GM18502 (cell line): ENCODE data around the gene SCYL3.
"Not testable (repeated sequence)": the region's sequence is repeated elsewhere in the genome, so short reads cannot be mapped to it uniquely, and the experiment has no call there.

Source experiments
- ATAC-seq: cut with Tn5 transposase; IDR thresholded peaks from one replicate; pipeline ENCODE4 v1.9.1; 2021; ENCODE audit warnings: mild to moderate bottlenecking; ENCODE audit not compliant: unreplicated experiment, poor library complexity

SCYL3 gene

GRCh38 chr1:169833179-169833901 is 60.4 kb downstream of the SCYL3 start:
- no peak for ATAC-seq

- no peak for ATAC-seq
Measured at GRCh38 chr1:169829671-169830070, 64.0 kb downstream of the SCYL3 start.

DNA sequence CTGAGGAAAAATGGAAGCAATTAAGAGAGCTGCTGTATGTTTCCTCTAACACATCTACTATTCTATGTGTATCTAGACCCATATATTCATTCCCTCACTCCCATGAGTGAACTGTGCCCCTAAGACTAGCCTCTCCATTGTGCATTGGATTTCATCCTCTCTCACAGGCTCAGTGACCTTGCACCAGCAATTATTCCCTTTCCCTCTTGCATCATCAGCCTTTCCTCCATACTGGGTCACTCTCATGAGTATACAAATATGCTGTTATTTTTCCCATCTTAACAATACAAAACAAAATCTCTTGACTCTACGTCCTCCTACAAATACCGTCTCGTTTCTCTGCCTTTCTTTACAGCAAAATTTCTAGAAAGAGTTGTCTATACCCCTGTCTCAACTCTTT is 69.5 kb downstream of the SCYL3 start:
- no peak for ATAC-seq

GRCh38 chr1:169821500-169821899 is 72.2 kb downstream of the SCYL3 start:
- ATAC-seq = no peak

DNA sequence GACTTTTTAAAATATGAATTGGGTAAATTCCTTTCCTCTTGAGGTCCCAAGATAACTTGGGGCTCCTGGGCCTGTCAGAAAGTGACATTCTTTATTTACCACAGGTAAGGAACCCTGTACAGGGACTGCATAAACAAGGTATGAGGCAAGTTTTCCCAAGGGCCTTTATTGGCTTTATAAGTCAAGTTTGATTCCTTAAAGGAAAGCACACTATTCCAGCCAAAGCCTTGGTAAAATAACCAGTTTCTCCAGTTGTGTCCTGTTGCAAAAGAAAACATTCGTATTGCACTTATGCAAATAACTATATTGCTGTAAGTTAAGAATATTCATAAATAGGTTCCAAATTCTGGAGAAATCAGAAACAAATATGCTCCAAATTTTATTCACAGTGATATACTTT is 77.1 kb downstream of the SCYL3 start:
- no peak for ATAC-seq

GRCh38 chr1:169814265-169814664 is 79.4 kb downstream of the SCYL3 start:
- ATAC-seq = no peak

DNA sequence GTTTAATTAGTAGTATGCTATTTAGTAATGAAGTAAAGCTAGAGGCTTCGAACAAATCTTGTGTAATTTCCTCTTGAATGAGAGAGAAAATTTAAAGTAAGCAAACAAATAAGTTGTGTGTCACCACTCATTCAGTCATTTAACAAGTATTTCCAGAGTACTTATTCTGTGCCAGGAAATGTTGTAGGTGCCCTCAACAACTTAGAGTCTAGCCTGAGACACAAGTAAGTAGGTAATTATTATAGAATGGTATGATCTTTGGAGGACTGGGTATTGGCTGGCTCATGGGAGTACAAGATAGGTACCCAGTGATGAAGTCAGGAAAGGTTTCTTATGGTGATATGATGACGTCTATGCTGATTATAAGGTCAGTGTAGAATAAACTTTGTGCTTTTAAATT is 81.6 kb downstream of the SCYL3 start:
- ATAC-seq = no peak

- ATAC-seq = not testable (repeated sequence)
Measured at GRCh38 chr1:169811418-169812035, 82.2 kb downstream of the SCYL3 start.

DNA sequence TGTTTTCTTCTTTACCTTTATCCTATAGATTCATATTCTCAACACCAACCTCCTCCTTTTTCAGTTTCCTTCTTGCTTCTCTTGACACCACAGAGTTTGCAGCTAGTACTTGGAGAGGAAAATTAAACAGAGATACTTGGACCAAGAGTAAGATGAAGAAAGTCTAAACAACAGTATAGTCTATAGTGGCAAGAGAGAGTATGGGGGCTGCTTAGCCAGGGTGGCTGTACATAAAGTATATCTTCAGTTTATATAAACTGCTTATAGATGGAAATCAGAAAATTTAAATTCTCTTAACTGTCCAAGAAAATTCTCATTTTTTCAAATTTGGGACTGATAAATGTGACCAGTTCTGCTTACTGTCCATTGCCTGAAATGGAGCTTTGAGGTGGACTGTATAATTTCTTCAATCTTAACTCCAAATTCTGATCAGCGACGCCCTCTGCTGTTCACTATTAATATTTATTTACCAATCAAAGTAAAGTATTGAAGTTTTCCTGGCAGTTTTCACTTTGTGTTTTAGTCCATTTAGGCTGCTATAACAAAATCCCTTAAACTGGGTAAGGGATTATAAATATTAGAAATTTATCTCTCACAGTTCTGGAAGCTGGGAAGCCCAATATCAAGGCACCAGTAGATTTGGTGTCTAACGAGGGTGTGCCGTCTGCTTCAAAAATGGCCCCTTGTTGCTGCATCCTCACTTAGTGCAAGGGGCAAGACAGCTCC is 84.2 kb downstream of the SCYL3 start:
- no peak for ATAC-seq

- no peak for ATAC-seq
Measured at GRCh38 chr1:169804941-169805340, 88.8 kb downstream of the SCYL3 start.

DNA sequence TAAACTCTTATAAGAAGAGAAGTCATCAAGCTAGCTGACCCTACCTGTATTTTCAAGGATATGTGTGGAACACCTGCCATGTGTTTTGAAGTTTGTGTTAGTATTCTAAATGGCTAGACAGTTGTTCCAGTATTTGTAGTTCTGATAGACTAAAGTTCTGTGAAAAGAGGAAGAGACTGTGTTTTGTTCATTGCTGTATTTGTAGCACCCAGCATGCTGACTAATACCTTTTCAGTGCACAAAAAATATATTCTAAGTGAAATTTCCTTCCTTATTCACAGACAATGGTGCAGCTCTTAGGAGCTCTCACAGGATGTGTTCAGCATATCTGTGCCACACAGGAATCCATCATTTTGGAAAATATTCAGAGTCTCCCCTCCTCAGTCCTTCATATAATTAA is 90.8 kb downstream of the SCYL3 start:
- no peak for ATAC-seq
